Hepatocyte (in vitro differentiated cells): Measurements from ENCODE around the gene SPINK1.

Source experiments
- EZH2 ChIP-seq: fragments of 200-600 bp; sonication (generic); IDR thresholded peaks from 2 replicates; pipeline ENCODE4 v1.6.1; 2016; ENCODE audit warnings: antibody characterized with exemption, mild to moderate bottlenecking, borderline replicate concordance
- TF ChIP-seq, protein P1 (sequence below): fragments of 200-600 bp; sonication (generic); IDR thresholded peaks from 2 replicates; pipeline ENCODE4 v1.5.1; 2016; ENCODE audit warnings: antibody characterized with exemption, mild to moderate bottlenecking; ENCODE audit not compliant: poor library complexity

DNA sequence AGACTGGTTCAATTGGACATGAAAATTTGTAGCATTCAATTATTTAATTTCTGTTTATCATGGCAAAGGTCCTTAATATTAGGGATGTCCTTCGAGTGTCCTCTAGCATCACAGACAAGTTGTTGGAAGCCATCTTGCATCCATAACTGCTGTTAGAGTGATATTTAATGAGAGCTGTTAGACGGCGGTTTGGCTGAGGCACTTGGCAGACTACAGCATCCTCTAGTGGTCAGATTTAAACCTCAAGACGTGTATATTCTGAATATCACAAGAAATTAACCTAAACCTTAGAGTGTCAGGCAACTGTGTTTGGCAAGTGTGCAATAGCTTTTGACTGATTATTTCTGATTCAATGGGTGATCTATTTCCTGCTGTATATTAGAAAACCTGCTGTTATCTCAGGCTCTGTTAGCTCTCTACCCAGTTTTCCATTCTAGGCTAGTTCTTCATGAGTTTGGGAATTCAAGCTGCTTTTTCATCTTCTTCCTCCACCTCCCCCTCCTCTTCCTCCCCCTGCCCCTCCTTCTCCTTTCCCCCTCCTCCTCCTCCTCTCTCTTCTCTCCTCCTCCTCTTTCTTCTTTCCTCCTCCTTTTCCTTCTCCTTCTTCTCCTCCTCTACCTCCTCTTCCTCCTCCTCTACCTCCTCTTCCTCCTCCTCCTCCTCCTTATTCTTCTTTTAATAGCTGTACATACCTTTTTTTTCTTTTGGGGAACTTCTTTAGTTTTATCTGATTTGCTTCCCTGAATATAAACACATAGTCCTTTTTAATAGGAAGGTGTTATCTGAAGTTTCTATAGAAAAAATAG, 8.6 kb downstream of the SPINK1 start:
- TF ChIP-seq, protein P1, sequence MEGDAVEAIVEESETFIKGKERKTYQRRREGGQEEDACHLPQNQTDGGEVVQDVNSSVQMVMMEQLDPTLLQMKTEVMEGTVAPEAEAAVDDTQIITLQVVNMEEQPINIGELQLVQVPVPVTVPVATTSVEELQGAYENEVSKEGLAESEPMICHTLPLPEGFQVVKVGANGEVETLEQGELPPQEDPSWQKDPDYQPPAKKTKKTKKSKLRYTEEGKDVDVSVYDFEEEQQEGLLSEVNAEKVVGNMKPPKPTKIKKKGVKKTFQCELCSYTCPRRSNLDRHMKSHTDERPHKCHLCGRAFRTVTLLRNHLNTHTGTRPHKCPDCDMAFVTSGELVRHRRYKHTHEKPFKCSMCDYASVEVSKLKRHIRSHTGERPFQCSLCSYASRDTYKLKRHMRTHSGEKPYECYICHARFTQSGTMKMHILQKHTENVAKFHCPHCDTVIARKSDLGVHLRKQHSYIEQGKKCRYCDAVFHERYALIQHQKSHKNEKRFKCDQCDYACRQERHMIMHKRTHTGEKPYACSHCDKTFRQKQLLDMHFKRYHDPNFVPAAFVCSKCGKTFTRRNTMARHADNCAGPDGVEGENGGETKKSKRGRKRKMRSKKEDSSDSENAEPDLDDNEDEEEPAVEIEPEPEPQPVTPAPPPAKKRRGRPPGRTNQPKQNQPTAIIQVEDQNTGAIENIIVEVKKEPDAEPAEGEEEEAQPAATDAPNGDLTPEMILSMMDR = peak; percentile 79
- no peak for TF ChIP-seq EZH2
